GM12874 (cell line): ENCODE results near the gene EFCAB8.

Source experiments
- TF ChIP-seq, protein P1 (sequence below): IDR thresholded peaks from 2 replicates; pipeline ENCODE4 v1.5.1; 2011; ENCODE audit warnings: low read depth, mild to moderate bottlenecking, control low read depth, low read length, moderate library complexity; ENCODE audit not compliant: insufficient read depth

Gene EFCAB8

DNA sequence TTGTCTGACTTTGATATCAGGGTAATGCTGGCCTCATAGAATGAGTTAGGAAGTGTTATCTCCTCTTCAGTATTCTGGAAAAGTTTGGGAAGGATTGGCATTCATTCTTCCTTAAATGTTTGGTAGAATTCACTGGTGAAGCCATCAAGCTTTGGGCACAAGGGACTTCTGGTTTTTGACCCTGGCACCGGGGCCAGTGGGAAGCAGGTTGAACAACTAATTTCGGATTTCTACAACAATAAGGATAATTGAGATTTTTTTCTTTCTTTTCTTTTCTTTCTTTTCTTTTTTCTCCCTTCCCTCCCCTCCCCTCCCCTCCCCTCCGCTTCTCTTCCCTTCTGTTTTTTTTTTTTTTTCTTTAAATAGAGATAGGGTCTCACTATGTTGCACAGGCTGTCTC, 70.4 kb downstream of the EFCAB8 start:
- TF ChIP-seq, protein P1, sequence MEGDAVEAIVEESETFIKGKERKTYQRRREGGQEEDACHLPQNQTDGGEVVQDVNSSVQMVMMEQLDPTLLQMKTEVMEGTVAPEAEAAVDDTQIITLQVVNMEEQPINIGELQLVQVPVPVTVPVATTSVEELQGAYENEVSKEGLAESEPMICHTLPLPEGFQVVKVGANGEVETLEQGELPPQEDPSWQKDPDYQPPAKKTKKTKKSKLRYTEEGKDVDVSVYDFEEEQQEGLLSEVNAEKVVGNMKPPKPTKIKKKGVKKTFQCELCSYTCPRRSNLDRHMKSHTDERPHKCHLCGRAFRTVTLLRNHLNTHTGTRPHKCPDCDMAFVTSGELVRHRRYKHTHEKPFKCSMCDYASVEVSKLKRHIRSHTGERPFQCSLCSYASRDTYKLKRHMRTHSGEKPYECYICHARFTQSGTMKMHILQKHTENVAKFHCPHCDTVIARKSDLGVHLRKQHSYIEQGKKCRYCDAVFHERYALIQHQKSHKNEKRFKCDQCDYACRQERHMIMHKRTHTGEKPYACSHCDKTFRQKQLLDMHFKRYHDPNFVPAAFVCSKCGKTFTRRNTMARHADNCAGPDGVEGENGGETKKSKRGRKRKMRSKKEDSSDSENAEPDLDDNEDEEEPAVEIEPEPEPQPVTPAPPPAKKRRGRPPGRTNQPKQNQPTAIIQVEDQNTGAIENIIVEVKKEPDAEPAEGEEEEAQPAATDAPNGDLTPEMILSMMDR = no peak

DNA sequence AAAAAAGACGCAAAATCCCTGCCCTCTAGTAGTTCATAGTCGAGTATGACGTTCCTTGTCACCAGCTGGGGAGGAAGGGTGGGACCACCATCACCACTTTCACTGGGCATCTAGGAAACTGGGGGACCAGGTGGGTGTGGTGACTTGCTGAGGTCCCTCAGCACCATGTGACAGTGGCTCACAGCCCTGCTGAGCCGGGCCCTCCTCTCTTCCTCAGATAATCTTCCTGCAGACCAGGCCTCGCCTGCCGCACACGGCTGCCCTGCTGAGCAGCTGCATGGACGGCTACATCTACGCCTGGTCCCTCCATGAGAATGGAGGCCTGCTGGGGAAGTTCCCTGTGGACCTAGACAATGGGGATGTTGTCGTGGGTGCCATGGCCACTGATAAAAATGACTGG, 71.5 kb downstream of the EFCAB8 start:
- TF ChIP-seq, protein P1 = no peak

DNA sequence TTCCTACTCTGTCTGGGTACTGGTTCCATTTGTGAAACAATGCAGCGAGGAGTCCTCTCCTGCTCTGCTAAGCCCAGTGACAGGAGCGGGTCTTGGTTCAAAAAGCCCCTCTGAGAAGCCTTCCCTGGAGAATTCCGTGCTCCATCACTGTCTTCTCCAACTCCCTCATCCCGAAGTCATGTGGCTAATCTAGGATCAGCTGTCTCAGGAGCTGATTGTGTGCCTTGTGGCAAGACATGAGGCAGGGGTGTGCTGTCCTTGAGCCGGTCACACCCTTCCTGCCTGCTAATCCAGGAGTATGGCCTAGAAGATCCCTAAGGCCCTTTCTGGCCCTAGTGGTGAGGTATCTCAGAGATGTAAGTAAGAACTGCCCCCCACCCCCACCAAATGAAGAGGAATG, 72.0 kb downstream of the EFCAB8 start:
- TF ChIP-seq, protein P1 = no peak

DNA sequence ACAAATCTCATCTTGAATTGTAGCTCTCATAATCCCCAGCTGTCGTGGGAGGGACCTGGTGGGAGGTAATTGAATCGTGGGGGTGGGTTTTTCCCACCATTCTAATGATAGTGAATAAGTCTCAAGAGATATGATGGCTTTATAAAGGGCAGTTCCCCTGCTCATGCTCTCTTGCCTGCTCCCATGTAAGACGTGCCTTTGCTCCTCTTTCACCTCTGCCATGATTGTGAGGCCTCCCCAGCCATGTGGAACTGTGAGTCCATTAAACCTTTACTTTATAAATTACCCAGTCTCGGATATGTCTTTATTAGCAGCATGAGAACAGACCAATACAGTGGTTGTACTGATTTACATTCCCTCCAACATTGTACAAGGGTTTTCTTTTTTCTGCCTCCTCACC, 75.9 kb downstream of the EFCAB8 start:
- TF ChIP-seq, protein P1 = no peak

DNA sequence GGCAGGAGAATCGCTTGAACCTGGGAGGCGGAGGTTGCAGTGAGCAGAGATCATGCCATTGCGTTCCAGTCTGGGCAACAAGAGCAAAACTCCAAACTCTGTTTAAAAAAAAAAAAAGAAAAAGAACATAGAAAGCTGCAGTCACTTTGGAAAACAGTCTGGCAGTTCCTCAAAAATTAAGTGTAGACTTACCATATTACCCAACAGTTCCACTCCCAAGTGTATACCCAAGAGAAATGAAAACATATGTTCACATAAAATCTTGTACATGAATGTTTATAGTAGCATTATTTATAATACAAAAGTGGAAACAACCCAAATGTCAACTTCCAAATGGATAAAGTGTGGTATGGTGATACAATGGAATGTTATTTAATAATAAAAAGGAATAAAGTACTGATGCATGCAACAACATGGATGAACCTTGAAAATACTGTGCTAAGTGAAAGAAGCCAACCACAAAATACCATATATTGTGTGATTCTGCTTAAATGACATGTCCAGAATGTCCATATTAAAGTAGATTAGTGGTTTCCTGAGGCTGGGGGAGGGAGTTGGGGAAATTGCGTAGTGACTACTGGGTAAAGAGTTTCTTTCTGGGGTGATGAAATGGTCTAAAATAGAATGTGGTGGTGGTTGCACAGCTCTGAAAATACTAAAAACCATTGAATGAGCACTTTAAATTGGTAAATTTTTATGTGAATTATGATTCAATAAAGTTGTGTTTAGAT, 82.6 kb downstream of the EFCAB8 start:
- TF ChIP-seq, protein P1 = no peak

DNA sequence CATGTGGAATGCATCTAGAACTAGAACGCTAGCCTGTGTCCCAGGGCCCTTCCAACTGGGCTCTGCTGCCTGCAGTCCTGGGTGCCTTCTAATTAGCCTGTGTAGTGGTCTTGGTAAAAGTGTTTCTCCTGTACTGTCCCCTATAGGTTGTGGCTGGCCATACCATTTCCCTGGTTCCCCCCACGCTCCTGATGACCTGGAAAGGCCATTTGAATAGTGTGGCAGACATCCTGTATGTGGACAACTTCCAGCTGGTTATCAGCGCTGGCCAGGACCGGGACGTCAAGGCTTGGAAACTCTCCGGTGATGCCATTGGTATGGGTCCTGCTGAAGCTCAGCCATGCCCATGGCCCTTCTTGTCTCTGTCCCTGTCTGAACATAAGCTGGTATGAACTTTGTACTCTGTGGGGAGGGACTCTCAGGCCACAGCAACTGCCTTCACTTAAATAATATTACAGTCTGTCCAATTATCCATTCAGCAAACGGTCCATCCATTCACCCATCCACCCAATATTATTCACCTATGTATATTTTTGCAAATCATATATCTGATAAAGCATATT, 84.8 kb downstream of the EFCAB8 start:
- TF ChIP-seq, protein P1 = no peak

DNA sequence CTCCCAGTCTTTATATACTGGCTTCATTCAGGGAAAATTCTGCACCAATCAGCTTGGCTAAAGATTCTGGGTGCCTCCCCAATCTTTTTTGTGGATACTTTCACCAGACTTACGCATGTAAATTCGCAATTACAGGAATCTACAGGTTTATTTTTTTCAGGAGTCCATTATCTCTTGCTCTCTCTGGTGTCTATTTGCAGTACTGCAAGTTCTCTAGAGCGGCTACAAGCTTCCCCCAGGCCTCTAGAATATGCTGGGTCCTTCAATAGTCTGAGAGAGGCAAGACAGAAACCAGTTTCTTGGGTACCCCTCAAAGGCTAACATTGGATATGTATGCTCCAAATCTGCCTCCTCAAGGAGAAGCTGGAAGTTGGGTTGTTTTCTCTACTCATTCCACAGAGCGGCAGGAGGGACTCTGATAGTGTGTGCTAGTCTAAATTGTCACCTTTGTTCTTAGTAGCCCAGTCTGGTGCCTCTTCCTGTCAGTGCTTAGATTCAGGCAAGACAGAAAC, 87.0 kb downstream of the EFCAB8 start:
- TF ChIP-seq, protein P1 = peak; percentile 37
